ENCODE data around the gene LRRC15. TPM values are rescaled to one million over a fixed set of nuclear protein-coding genes. Genes with fewer than 3 reads are reported as not detected.

Gene LRRC15
- total RNA-seq, 1 experiment from 2014 or later: not detected

DNA sequence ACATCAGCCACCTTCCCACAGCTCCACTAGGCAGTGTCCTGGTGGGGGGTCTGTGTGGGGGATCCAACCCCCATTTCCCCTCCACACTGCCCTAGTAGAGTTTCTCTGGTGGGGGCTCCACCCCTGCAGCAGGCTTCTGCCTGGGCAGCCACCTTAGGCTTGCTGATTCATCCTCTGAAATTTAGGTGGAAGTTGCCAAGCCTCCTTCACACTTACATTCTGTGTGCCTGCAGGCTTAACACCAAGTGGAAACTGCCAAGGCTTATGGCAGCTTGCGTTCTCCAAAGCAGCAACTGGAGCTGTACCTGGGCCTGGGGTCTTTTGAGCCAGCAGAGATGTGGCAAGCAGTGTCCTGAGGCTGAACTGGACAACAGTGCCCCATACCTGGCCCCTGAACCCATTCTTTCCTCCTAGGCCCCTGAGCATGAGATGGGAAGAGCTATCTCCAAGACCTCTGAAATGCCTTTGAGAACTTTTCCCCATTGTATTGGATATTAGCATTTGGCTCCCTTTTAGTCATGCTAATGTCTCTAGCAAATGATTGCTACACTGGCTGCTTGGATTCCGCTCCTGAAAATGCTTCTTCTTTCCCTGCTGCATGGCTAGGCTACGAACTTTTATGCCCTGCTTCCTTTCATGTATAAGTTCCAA, 50.9 kb downstream of the LRRC15 start:
- H3K9me3 ChIP-seq (ENCODE audit: insufficient read depth, low read depth): peaks cover 24% of the 10 kb centered on the region
- no peaks in the 10 kb centered on the region for H4K20me1 ChIP-seq (ENCODE audit: insufficient read depth)
- TF ChIP-seq EZH2 (IDR thresholded peaks at IDR 0.05; ENCODE audit: low read depth) (no peak), CTCF (conservative IDR thresholded peaks at IDR 0.05) (no peak)
- H3K79me2 ChIP-seq (ENCODE audit: low read depth): peaks cover 41% of the 10 kb centered on the region
- H3K9me2 ChIP-seq (ENCODE audit: insufficient read depth): no peaks in the 10 kb centered on the region
- intact Hi-C loops (cut with micrococcal nuclease; ENCODE audit: unreplicated experiment): loop anchor here (5.0 to 10.0 kb wide), 2 partner anchors 376 to 854 kb away; no protein-coding TSS in a partner anchor
- CTCF ChIA-PET: interaction anchor here (0.5 kb wide), 1 partner anchor 183 kb away, joined by 4 read pairs; the partner anchor contains the start of gene HES1
- H3K4me1 ChIP-seq (replicated peaks; ENCODE audit: insufficient read depth): peaks cover 51% of the 10 kb centered on the region
- no peak overlapping the region for H2AFZ ChIP-seq
- H3K4me3 ChIP-seq: no peak overlapping the region
- H3F3A ChIP-seq (ENCODE audit: insufficient read depth, low read depth): peaks cover 59% of the 10 kb centered on the region
- POLR2A ChIA-PET (ENCODE audit: unreplicated experiment): interaction anchor here (0.6 kb wide), 1 partner anchor 177 kb away, joined by 8 read pairs; no protein-coding TSS in a partner anchor
- peaks cover 32% of the 10 kb centered on the region for H3K36me3 ChIP-seq (ENCODE audit: low read depth)
- no peaks in the 10 kb centered on the region for H3K27me3 ChIP-seq (ENCODE audit: insufficient read depth, low read depth)
- no peak overlapping the region for H3K4me2 ChIP-seq
- H3K27ac ChIP-seq: no peak overlapping the region
- BruUV-seq (replicated peaks): no TSS peak
- no peak for DNase-seq

- POLR2A ChIA-PET (ENCODE audit: unreplicated experiment): no interaction called here
- H3K79me2 ChIP-seq (ENCODE audit: low read depth): peaks cover 38% of the 10 kb centered on the region
- DNase-seq: no peak
- peaks cover 24% of the 10 kb centered on the region for H3K9me3 ChIP-seq (ENCODE audit: insufficient read depth, low read depth)
- BruUV-seq (replicated peaks): no TSS peak
- H3K36me3 ChIP-seq (ENCODE audit: low read depth): peaks cover 32% of the 10 kb centered on the region
- no peak overlapping the region for H3K4me2 ChIP-seq
- no peaks in the 10 kb centered on the region for H3K27me3 ChIP-seq (ENCODE audit: insufficient read depth, low read depth)
- H4K20me1 ChIP-seq (ENCODE audit: insufficient read depth): no peaks in the 10 kb centered on the region
- H3K4me3 ChIP-seq: no peak overlapping the region
- CTCF ChIA-PET: interaction anchor here (1.9 kb wide), 1 partner anchor 175 kb away, joined by 18 read pairs; no protein-coding TSS in a partner anchor
- no peak overlapping the region for H3K27ac ChIP-seq
- H3K4me1 ChIP-seq (replicated peaks; ENCODE audit: insufficient read depth): peaks cover 43% of the 10 kb centered on the region
- H2AFZ ChIP-seq: no peak overlapping the region
- peaks cover 45% of the 10 kb centered on the region for H3F3A ChIP-seq (ENCODE audit: insufficient read depth, low read depth)
- H3K9me2 ChIP-seq (ENCODE audit: insufficient read depth): no peaks in the 10 kb centered on the region
- intact Hi-C loops (cut with micrococcal nuclease; ENCODE audit: unreplicated experiment): loop anchor here (5.0 to 10.0 kb wide), 2 partner anchors 375 to 852 kb away; no protein-coding TSS in a partner anchor
- TF ChIP-seq EZH2 (IDR thresholded peaks at IDR 0.05; ENCODE audit: low read depth) (no peak), CTCF (conservative IDR thresholded peaks at IDR 0.05) (no peak)
Observed at GRCh38 chr3:194316918-194317317, 52.6 kb downstream of the LRRC15 start.

GRCh38 chr3:194315965-194316361, 53.6 kb downstream of the LRRC15 start:
- Histone ChIP-seq H3K4me3 (peak overlapping the region; percentile 51; the same call in 1 of the 2 replicates), H3K4me1 (replicated peaks; ENCODE audit: insufficient read depth) (peaks cover 33% of the 10 kb centered on the region), H2AFZ (no peak overlapping the region), H3K9me3 (ENCODE audit: insufficient read depth, low read depth) (peaks cover 24% of the 10 kb centered on the region), H3K9me2 (ENCODE audit: insufficient read depth) (no peaks in the 10 kb centered on the region), H3F3A (ENCODE audit: insufficient read depth, low read depth) (peaks cover 35% of the 10 kb centered on the region), H3K79me2 (ENCODE audit: low read depth) (peaks cover 29% of the 10 kb centered on the region), H3K27me3 (ENCODE audit: insufficient read depth, low read depth) (no peaks in the 10 kb centered on the region), H3K4me2 (peak overlapping the region; percentile 80), H3K27ac (peak overlapping the region; percentile 75; the same call in 1 of the 2 replicates), H4K20me1 (ENCODE audit: insufficient read depth) (no peaks in the 10 kb centered on the region), H3K36me3 (ENCODE audit: low read depth) (peaks cover 31% of the 10 kb centered on the region)
- no TSS peak for BruUV-seq (replicated peaks)
- TF ChIP-seq EZH2 (IDR thresholded peaks at IDR 0.05; ENCODE audit: low read depth) (no peak), CTCF (conservative IDR thresholded peaks at IDR 0.05) (no peak; the same call in 1 of the 2 replicates)
- DNase-seq: no peak
- intact Hi-C loops (cut with micrococcal nuclease; ENCODE audit: unreplicated experiment): loop anchor here (1.0 to 10.0 kb wide), 14 partner anchors 20 to 851 kb away; no protein-coding TSS in a partner anchor
- POLR2A ChIA-PET (ENCODE audit: unreplicated experiment): interaction anchor here (0.5 to 1.4 kb wide), 10 partner anchors 70 to 1500 kb away, joined by 3 to 34 read pairs (median 6); no protein-coding TSS in a partner anchor
- CTCF ChIA-PET: interaction anchor here (0.6 to 2.1 kb wide), 20 partner anchors 15 to 746 kb away, joined by 3 to 23 read pairs (median 4); partner anchors contain the start of gene CPN2

All from PC-9 (cell line).